Testis (tissue), 3 donors: ENCODE measurements around the gene GPR155. TPM values are rescaled to one million over a fixed set of nuclear protein-coding genes. Genes with fewer than 3 reads are reported as not detected.
"Not testable (repeated sequence)": the region's sequence is repeated elsewhere in the genome, so short reads cannot be mapped to it uniquely, and the experiment has no call there.

ENCODE experiments used
- DNase-seq: peaks from one replicate; pipeline ENCODE4 v3.0.0-alpha.2; 2019
- H3K27ac ChIP-seq, 2 donors: fragments of 200-600 bp; sonication (generic); one replicate each; pipeline ENCODE4 v1.5.1; 2019
- H3K27me3 ChIP-seq: fragments of 200-600 bp; sonication (generic); one replicate; pipeline ENCODE4 v1.5.1; 2019
- H3K36me3 ChIP-seq: fragments of 200-600 bp; sonication (generic); one replicate; pipeline ENCODE4 v1.5.1; 2017; ENCODE audit warnings: low read depth; ENCODE audit errors: missing control alignments
- H3K4me1 ChIP-seq: fragments of 200-600 bp; sonication (generic); one replicate; pipeline ENCODE4 v1.5.1; 2019
- H3K4me3 ChIP-seq, 2 donors: fragments of 200-600 bp; sonication (generic); one replicate each; pipeline ENCODE4 v1.5.1; 2017 to 2019
- H3K9me3 ChIP-seq: fragments of 200-600 bp; sonication (generic); one replicate; pipeline ENCODE4 v1.5.1; 2017
- POLR2A ChIP-seq: fragments of 450-650 bp; IDR thresholded peaks from one replicate; pipeline ENCODE4 v1.6.1; 2017; ENCODE audit warnings: antibody characterized with exemption, mild to moderate bottlenecking, moderate library complexity
- WGBS, 2 donors: methylation state at CpG; one replicate each; pipeline ENCODE4 v1.1.5; 2018; 5-methylcytosine and 5-hydroxymethylcytosine counted together
- intact Hi-C: fragments of 100-400 bp; cut with DNase I; formaldehyde crosslinking; loops from one replicate; pipeline ENCODE4 v1.15.1; 2023; ENCODE audit warnings: low total_unique reads
- polyA plus RNA-seq: library from polyadenylated mRNA; stranded (reverse); fragments of 350-450 nt; fragmentation: Illumina TruSeq; extraction: RNeasy Lipid Tissue Mini Kit (QIAGEN cat#74804); gene quantifications from one replicate; pipeline ENCODE4 v1.2.3, GENCODE V29; 2014; ENCODE audit warnings: low read depth, low replicate concordance; ENCODE audit not compliant: insufficient read depth
- total RNA-seq, 2 donors: library from RNA; depleted of rRNA; stranded (reverse); fragments of >200 nt; gene quantifications; one replicate each; pipeline ENCODE4 v1.2.3, GENCODE V29; 2016
- TF ChIP-seq, protein P1 (sequence below), 3 experiments: fragments of 450-650 bp in 2 of 3; fragments of 200-600 bp in 1 of 3; sonication (generic) in 1 of 3; IDR thresholded peaks; one replicate each; pipeline ENCODE4 v1.5.1; 2016 to 2019; ENCODE audit warnings: antibody characterized with exemption in 3 of 3, mild to moderate bottlenecking in 2 of 3, moderate library complexity in 1 of 3

GPR155 gene
- total and polyA plus RNA-seq, 3 donors from 2014 or later, result 2.5 to 4.0 (median 3.6) TPM

DNA sequence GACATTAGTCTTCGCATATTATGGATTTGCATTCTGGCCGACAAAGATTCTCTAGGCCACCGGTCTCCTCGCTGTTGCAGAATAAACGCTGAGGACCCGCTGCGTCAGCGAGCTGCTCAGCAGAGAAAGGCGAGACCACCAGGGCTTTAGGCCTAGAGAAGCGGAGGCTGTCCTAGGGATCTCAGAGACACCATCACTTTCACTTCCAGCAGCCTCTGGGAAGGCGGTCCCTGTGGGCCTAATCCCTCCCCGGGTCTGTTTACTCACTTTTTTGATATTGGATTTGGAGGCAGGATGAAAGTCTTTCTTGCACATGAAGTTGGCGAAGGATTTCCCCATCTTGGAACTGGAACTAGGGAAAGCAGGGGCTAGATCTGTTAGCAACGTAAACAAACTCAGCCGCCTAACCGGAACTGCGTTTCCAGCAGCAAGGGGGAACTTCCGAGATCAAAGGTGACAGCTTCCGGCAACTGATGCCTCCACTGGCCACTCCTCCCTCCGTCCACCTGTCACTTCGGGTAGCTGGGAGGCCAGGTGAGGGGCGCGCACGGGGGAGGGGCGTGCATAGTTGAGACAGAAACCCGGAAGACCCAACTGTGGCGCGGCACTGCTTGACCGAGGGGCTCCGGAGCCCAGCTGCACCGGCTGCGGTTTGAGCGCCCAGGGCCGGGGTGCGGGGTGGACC lies 91.4 kb downstream of the GPR155 start, which contains the start of gene SCRN3:
Gene SCRN3 (plus strand): TSS at position 447 of the 685 bp plus-strand sequence. CDS start 2,554 bp downstream, outside the sequence.
- peak within 1 kb of the TSS; percentile 90 to 95 for H3K27ac ChIP-seq
- 1% methylated on average over 17 to 35 of the region's 35 CpGs for WGBS, 2 donors
- intact Hi-C loops, result no loop called here
- H3K4me1 ChIP-seq, result peaks cover 11% of the 10 kb centered on the region
- TF ChIP-seq, protein P1, sequence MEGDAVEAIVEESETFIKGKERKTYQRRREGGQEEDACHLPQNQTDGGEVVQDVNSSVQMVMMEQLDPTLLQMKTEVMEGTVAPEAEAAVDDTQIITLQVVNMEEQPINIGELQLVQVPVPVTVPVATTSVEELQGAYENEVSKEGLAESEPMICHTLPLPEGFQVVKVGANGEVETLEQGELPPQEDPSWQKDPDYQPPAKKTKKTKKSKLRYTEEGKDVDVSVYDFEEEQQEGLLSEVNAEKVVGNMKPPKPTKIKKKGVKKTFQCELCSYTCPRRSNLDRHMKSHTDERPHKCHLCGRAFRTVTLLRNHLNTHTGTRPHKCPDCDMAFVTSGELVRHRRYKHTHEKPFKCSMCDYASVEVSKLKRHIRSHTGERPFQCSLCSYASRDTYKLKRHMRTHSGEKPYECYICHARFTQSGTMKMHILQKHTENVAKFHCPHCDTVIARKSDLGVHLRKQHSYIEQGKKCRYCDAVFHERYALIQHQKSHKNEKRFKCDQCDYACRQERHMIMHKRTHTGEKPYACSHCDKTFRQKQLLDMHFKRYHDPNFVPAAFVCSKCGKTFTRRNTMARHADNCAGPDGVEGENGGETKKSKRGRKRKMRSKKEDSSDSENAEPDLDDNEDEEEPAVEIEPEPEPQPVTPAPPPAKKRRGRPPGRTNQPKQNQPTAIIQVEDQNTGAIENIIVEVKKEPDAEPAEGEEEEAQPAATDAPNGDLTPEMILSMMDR (IDR thresholded peaks at IDR 0.05), result no peak
- TF ChIP-seq POLR2A, result no peak
- no peaks in the 10 kb centered on the region for H3K36me3 ChIP-seq
- peak; percentile 95 for DNase-seq
- H3K4me3 ChIP-seq, result peak within 1 kb of the TSS; percentile 88 to 94
- H3K9me3 ChIP-seq, result no peaks in the 10 kb centered on the region
- H3K27me3 ChIP-seq, result no peaks in the 10 kb centered on the region

- no peak for DNase-seq
- H3K27ac ChIP-seq, result no peak overlapping the region
- H3K4me1 ChIP-seq, result peaks cover 11% of the 10 kb centered on the region
- no peak overlapping the region for H3K4me3 ChIP-seq
- no peaks in the 10 kb centered on the region for H3K9me3 ChIP-seq
- H3K36me3 ChIP-seq, result no peaks in the 10 kb centered on the region
- intact Hi-C loops, result no loop called here
- no peaks in the 10 kb centered on the region for H3K27me3 ChIP-seq
- TF ChIP-seq, protein P1 (IDR thresholded peaks at IDR 0.05), result no peak
- TF ChIP-seq POLR2A, result no peak
Observed at GRCh38 chr2:174392706-174393105, 94.1 kb downstream of the GPR155 start.

GRCh38 chr2:174390303-174390702 lies 96.5 kb downstream of the GPR155 start:
- H3K9me3 ChIP-seq, H3K36me3 ChIP-seq, DNase-seq, H3K4me1 ChIP-seq, intact Hi-C loops, H3K27ac ChIP-seq, H3K27me3 ChIP-seq, H3K4me3 ChIP-seq: not testable (repeated sequence)
- WGBS, 2 donors, result 95 to 97% methylated on average over 3 of the region's 3 CpGs

- WGBS, 2 donors, result 89 to 94% methylated on average over 6 of the region's 6 CpGs
- no peaks in the 10 kb centered on the region for H3K9me3 ChIP-seq
- H3K36me3 ChIP-seq, result no peaks in the 10 kb centered on the region
- H3K27me3 ChIP-seq, result no peaks in the 10 kb centered on the region
- H3K4me1 ChIP-seq, result peaks cover 4% of the 10 kb centered on the region
- H3K4me3 ChIP-seq, result no peak overlapping the region
- H3K27ac ChIP-seq, result no peak overlapping the region
- TF ChIP-seq, protein P1 (IDR thresholded peaks at IDR 0.05), result no peak
- no peak for TF ChIP-seq POLR2A
- DNase-seq, result no peak
- intact Hi-C loops, result no loop called here
Observed at GRCh38 chr2:174389542-174389941, 97.3 kb downstream of the GPR155 start.

GRCh38 chr2:174388706-174389105 lies 98.1 kb downstream of the GPR155 start:
- H3K27me3 ChIP-seq, H3K9me3 ChIP-seq, H3K4me3 ChIP-seq, DNase-seq, intact Hi-C loops, H3K4me1 ChIP-seq, H3K27ac ChIP-seq, H3K36me3 ChIP-seq: not testable (repeated sequence)
- WGBS, 2 donors, result 96 to 99% methylated on average over 3 of the region's 3 CpGs

DNA sequence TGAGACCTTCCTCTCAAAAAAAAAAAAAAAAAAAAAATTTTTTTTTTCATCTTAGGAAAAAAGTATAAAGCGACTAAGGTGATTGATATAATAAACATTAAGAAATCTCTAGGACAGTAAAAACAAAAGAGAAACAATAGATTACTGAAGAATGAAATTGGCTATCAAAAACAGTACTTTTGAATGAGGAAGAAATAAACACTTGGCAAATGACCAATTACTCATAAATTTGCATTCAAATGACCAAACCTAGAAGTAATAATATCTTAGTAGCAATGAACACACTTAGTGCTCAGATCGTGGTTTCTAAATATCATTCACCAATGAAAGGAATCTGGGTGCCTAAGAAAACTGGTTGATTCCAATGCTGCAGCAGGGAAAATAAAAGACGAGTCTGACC lies 101.6 kb downstream of the GPR155 start:
- Histone ChIP-seq H3K9me3 (no peaks in the 10 kb centered on the region), H3K27ac (no peak overlapping the region), H3K4me3 (no peak overlapping the region), H3K36me3 (no peaks in the 10 kb centered on the region), H3K27me3 (no peaks in the 10 kb centered on the region), H3K4me1 (no peaks in the 10 kb centered on the region)
- TF ChIP-seq POLR2A, result no peak
- TF ChIP-seq, protein P1 (IDR thresholded peaks at IDR 0.05), result no peak
- no peak for DNase-seq
- WGBS, 2 donors, result 90 to 91% methylated on average over 3 of the region's 3 CpGs
- intact Hi-C loops, result no loop called here
